PC-3 (cell line): ENCODE results near the gene OSBPL6. TPM values are rescaled to one million over a fixed set of nuclear protein-coding genes. Genes with fewer than 3 reads are reported as not detected.

Experiments
- ATAC-seq: fragments of 200-7000 bp; cut with Tn5 transposase; 2 replicates; pipeline ENCODE4 v1.9.1; 2020; ENCODE audit warnings: mild to moderate bottlenecking, moderate library complexity
- BruUV-seq: library from RNA; stranded (reverse); fragments of 400-500 nt; replicated peaks from 2 replicates; lab custom pipeline; 2021; lab: Mats Ljungman, UMichigan
- CTCF ChIA-PET: fragments of 300-600 bp; sonication (Branson Sonifier 250); formaldehyde crosslinking; loops from one replicate; lab custom pipeline; 2022; ENCODE audit warnings: antibody characterized with exemption; lab: Charles Lee
- POLR2A ChIA-PET: fragments of 300-600 bp; sonication (Branson Sonifier 250); formaldehyde crosslinking; loops from one replicate; lab custom pipeline; 2022; ENCODE audit warnings: antibody characterized with exemption; ENCODE audit not compliant: unreplicated experiment; lab: Charles Lee
- DNase-seq: peaks from one replicate; pipeline ENCODE4 v3.0.0-alpha.2; 2015
- H2AFZ ChIP-seq: fragments of 300-600 bp; sonication (generic); 2 replicates; pipeline ENCODE4 v1.6.0; 2016; ENCODE audit warnings: antibody characterized with exemption, low read length
- H3F3A ChIP-seq: fragments of 300-600 bp; sonication (generic); one replicate; pipeline ENCODE4 v1.6.0; 2017; ENCODE audit warnings: antibody characterized with exemption, low read length, control low read depth, mild to moderate bottlenecking; ENCODE audit not compliant: unreplicated experiment
- H3K27ac ChIP-seq: fragments of 300-600 bp; sonication (generic); 2 replicates; pipeline ENCODE4 v1.5.1; 2016; ENCODE audit warnings: mild to moderate bottlenecking, low read length
- H3K27me3 ChIP-seq: fragments of 300-600 bp; sonication (generic); 2 replicates; pipeline ENCODE4 v1.6.1; 2016; ENCODE audit warnings: low read length, mixed read lengths
- H3K36me3 ChIP-seq: fragments of 300-600 bp; sonication (generic); 2 replicates; pipeline ENCODE4 v1.6.1; 2016; ENCODE audit warnings: low read depth, mixed run types, low read length, mixed read lengths
- H3K4me1 ChIP-seq: fragments of 300-600 bp; sonication (generic); 2 replicates; pipeline ENCODE4 v1.5.1; 2016; ENCODE audit warnings: low read length; ENCODE audit not compliant: insufficient read depth
- H3K4me2 ChIP-seq: fragments of 300-600 bp; sonication (generic); 2 replicates; pipeline ENCODE4 v1.6.0; 2016; ENCODE audit warnings: low read length
- H3K4me3 ChIP-seq: fragments of 300-600 bp; sonication (generic); 2 replicates; pipeline ENCODE4 v1.5.1; 2016; ENCODE audit warnings: mild to moderate bottlenecking, low read length, mixed read lengths
- H3K79me2 ChIP-seq: fragments of 300-600 bp; sonication (generic); 2 replicates; pipeline ENCODE4 v1.6.1; 2017; ENCODE audit warnings: low read length, mixed read lengths
- H3K9ac ChIP-seq: fragments of 300-600 bp; sonication (generic); 2 replicates; pipeline ENCODE4 v1.6.0; 2016; ENCODE audit warnings: mild to moderate bottlenecking, low read length
- H3K9me2 ChIP-seq: fragments of 300-600 bp; sonication (generic); replicated peaks from 2 replicates; pipeline ENCODE4 v1.6.1; 2016; ENCODE audit warnings: mixed run types, low read length, mixed read lengths
- H3K9me3 ChIP-seq: fragments of 300-600 bp; sonication (generic); 2 replicates; pipeline ENCODE4 v1.6.1; 2016; ENCODE audit warnings: low read length, mixed read lengths
- H4K20me1 ChIP-seq: fragments of 300-600 bp; sonication (generic); 2 replicates; pipeline ENCODE4 v1.6.1; 2016; ENCODE audit warnings: low read length, mixed read lengths
- CTCF ChIP-seq: fragments of 300-600 bp; sonication (generic); conservative IDR thresholded peaks from 2 replicates; pipeline ENCODE4 v1.5.1; 2017; ENCODE audit warnings: antibody characterized with exemption, low read depth, mild to moderate bottlenecking, low read length
- EZH2 ChIP-seq: fragments of 300-600 bp; sonication (generic); IDR thresholded peaks from one replicate; pipeline ENCODE4 v1.6.1; 2017; ENCODE audit warnings: antibody characterized with exemption, mild to moderate bottlenecking, low read length; ENCODE audit not compliant: unreplicated experiment
- EZH2phosphoT487 ChIP-seq: fragments of 300-600 bp; sonication (generic); IDR thresholded peaks from 2 replicates; pipeline ENCODE4 v1.6.1; 2018; ENCODE audit warnings: mild to moderate bottlenecking, antibody characterized with exemption, low read length, borderline replicate concordance
- intact Hi-C: fragments of 100-400 bp; cut with micrococcal nuclease; formaldehyde crosslinking; loops from 2 replicates; pipeline ENCODE4 v1.9.0; 2023
- total RNA-seq: library from RNA; depleted of rRNA; stranded (reverse); fragments of >200 nt; gene quantifications from 2 replicates; pipeline ENCODE4 v1.2.3, GENCODE V29; 2014

Gene OSBPL6
- total RNA-seq, 1 experiment from 2014 or later = 4.0 TPM

- TF ChIP-seq EZH2 (no peak), EZH2phosphoT487 (no peak), CTCF (no peak)
- intact Hi-C loops = no loop called here
- peaks cover 34% of the 10 kb centered on the region for H3K4me1 ChIP-seq
- no TSS peak for BruUV-seq
- no peaks in the 10 kb centered on the region for H3K27me3 ChIP-seq
- no peaks in the 10 kb centered on the region for H4K20me1 ChIP-seq
- H3K9me2 ChIP-seq = no peaks in the 10 kb centered on the region
- no peaks in the 10 kb centered on the region for H3F3A ChIP-seq
- H3K9ac ChIP-seq = no peak overlapping the region
- no peak overlapping the region for H3K4me2 ChIP-seq
- no peak overlapping the region for H3K4me3 ChIP-seq
- no peaks in the 10 kb centered on the region for H3K9me3 ChIP-seq
- peak; percentile 33 for DNase-seq
- H2AFZ ChIP-seq = no peak overlapping the region
- no peak for ATAC-seq
- H3K36me3 ChIP-seq = no peaks in the 10 kb centered on the region
- CTCF ChIA-PET = no interaction called here
- POLR2A ChIA-PET = interaction anchor here (0.6 kb wide), 1 partner anchor 76 kb away, joined by 4 read pairs; no protein-coding TSS in a partner anchor
- no peak overlapping the region for H3K27ac ChIP-seq
- H3K79me2 ChIP-seq = peaks cover 9% of the 10 kb centered on the region; the same call in 1 of the 2 replicates
These were observed 2.8 kb upstream of the OSBPL6 start for GRCh38 chr2:178191511-178191910.

GRCh38 chr2:178193496-178193822 is 853 bp upstream of the OSBPL6 start:
- no TSS peak for BruUV-seq
- H3K27me3 ChIP-seq = no peaks in the 10 kb centered on the region
- H3K79me2 ChIP-seq = peaks cover 19% of the 10 kb centered on the region
- peak; percentile 58 for DNase-seq
- peak; percentile 42 for ATAC-seq
- peak overlapping the region; percentile 87 for H3K4me2 ChIP-seq
- peak overlapping the region; percentile 83 for H3K4me3 ChIP-seq
- TF ChIP-seq EZH2 (no peak), CTCF (no peak), EZH2phosphoT487 (no peak)
- intact Hi-C loops = no loop called here
- ChIA-PET POLR2A (interaction anchor here (0.6 to 0.7 kb wide), 2 partner anchors 95 to 145 kb away, joined by 3 to 8 read pairs; no protein-coding TSS in a partner anchor), CTCF (interaction anchor here (0.9 kb wide), 1 partner anchor 221 kb away, joined by 3 read pairs; no protein-coding TSS in a partner anchor)
- no peaks in the 10 kb centered on the region for H4K20me1 ChIP-seq
- no peaks in the 10 kb centered on the region for H3K36me3 ChIP-seq
- H3F3A ChIP-seq = no peaks in the 10 kb centered on the region
- peak overlapping the region; percentile 73 for H3K9ac ChIP-seq
- peaks cover 31% of the 10 kb centered on the region for H3K4me1 ChIP-seq
- no peaks in the 10 kb centered on the region for H3K9me2 ChIP-seq
- no peaks in the 10 kb centered on the region for H3K9me3 ChIP-seq
- peak overlapping the region; percentile 86 for H2AFZ ChIP-seq
- peak overlapping the region; percentile 19; the same call in 1 of the 2 replicates for H3K27ac ChIP-seq
